H1 (cell line): ENCODE measurements around the gene PRR23E.

Source experiments
- BACH1 ChIP-seq: IDR thresholded peaks from 2 replicates; pipeline ENCODE4 v1.6.1; 2012; ENCODE audit warnings: low read length, improper control_type of control experiment
- CHD2 ChIP-seq: IDR thresholded peaks from 2 replicates; pipeline ENCODE4 v1.6.1; 2012; ENCODE audit warnings: low read length, improper control_type of control experiment
- EGR1 ChIP-seq: IDR thresholded peaks from 2 replicates; pipeline ENCODE4 v1.6.1; 2011; ENCODE audit warnings: low read depth, low read length, borderline replicate concordance
- FOSL1 ChIP-seq: IDR thresholded peaks from 2 replicates; pipeline ENCODE4 v1.6.1; 2011; ENCODE audit warnings: mild to moderate bottlenecking, low read depth, low read length, moderate library complexity; ENCODE audit not compliant: insufficient read depth
- GTF2F1 ChIP-seq: IDR thresholded peaks from 2 replicates; pipeline ENCODE4 v1.6.1; 2012; ENCODE audit warnings: low read depth, low read length, improper control_type of control experiment, borderline replicate concordance
- JUND ChIP-seq: IDR thresholded peaks from 2 replicates; pipeline ENCODE4 v1.6.1; 2011; ENCODE audit warnings: mild to moderate bottlenecking, improper control_type of control experiment, low read length
- KDM1A ChIP-seq: fragments of 200-600, 300-600 bp; sonication (generic); IDR thresholded peaks from 2 replicates; pipeline ENCODE4 v1.7.1; 2016; ENCODE audit warnings: mild to moderate bottlenecking, low read length, borderline replicate concordance
- POLR2A ChIP-seq, 2 experiments: IDR thresholded peaks; 1 replicate in 1 of 2; 2 replicates in 1 of 2; pipeline ENCODE4 v1.6.1; 2011; ENCODE audit warnings: low read depth in 2 of 2, low read length in 2 of 2, mild to moderate bottlenecking in 2 of 2; ENCODE audit errors: control extremely low read depth in 1 of 2
- POLR2AphosphoS5 ChIP-seq: IDR thresholded peaks from 2 replicates; pipeline ENCODE4 v1.6.1; 2011; ENCODE audit warnings: low read depth, low read length
- RBBP5 ChIP-seq: IDR thresholded peaks from 2 replicates; pipeline ENCODE4 v1.7.1; 2012; ENCODE audit warnings: low read depth, mild to moderate bottlenecking, inconsistent platforms, low read length, moderate library complexity, borderline replicate concordance
- RNF2 ChIP-seq: fragments of 200-900, 300-1000 bp; sonication (generic); IDR thresholded peaks from 2 replicates; pipeline ENCODE4 v1.7.1; 2016; ENCODE audit warnings: borderline replicate concordance, low read depth, mild to moderate bottlenecking, antibody characterized with exemption, low read length; ENCODE audit not compliant: poor library complexity, severe bottlenecking; ENCODE audit errors: missing control alignments
- SP2 ChIP-seq: IDR thresholded peaks from 2 replicates; pipeline ENCODE4 v1.6.1; 2012; ENCODE audit warnings: mild to moderate bottlenecking, low read length, inconsistent platforms
- YY1 ChIP-seq: IDR thresholded peaks from 2 replicates; pipeline ENCODE4 v1.6.1; 2011; ENCODE audit warnings: low read depth, mild to moderate bottlenecking, low read length
- TF ChIP-seq, protein P1 (sequence below), 3 experiments: IDR thresholded peaks; 1 replicate in 2 of 3; 2 replicates in 1 of 3; pipeline versions ENCODE4 v1.5.1 to v1.6.1; 2011; ENCODE audit warnings: low read length in 3 of 3, mild to moderate bottlenecking in 3 of 3, inconsistent platforms in 2 of 3, low read depth in 1 of 3, moderate library complexity in 1 of 3; ENCODE audit not compliant: insufficient read depth in 1 of 3; ENCODE audit errors: control extremely low read depth in 1 of 3

DNA sequence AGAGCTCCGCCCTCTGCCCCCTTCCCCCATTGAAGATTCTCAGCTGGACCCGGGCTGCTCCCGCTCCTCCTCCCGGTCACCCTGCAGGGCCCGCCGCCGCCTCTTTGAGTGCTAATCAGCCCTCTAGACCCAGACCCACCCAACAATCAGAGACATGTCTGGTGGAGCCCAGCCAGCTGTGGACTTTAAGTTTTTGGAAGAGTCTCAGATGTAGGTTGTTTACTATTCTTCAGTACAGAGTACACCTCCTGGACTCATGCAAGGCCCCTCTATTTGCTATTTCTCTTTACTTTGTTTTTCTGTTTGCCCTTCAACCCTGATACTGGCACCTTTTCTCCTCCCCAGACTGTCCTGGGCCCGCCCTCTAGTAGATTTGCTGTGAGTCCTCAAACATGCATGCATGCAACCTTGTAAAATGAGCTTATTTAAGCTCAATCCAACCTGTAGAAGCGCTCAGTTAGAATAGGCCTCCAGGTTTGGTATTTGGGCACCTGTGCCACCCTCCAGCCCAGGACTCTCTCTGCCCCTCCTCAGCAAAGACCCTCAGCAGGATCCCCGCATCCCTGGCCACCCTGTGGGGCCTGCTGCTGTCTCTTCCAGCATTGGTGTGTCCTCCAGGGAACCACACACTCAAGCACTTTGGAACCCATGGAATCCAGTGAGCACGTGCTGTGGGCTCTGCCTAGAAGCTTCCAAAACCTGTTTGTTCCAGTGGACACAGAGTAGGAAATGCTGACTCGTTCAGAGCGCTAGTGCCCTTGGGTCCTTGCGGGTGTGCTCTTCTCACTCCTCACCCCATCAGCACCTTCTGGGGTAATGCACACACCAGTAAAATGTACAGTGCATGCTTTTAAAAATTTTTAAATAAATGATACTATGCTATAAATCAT is 4.6 kb downstream of the PRR23E start:
- no peak for TF ChIP-seq RBBP5
- TF ChIP-seq EGR1: no peak
- TF ChIP-seq GTF2F1: no peak
- no peak for TF ChIP-seq POLR2AphosphoS5
- TF ChIP-seq JUND: no peak
- no peak for TF ChIP-seq SP2
- TF ChIP-seq CHD2: no peak
- TF ChIP-seq, protein P1, sequence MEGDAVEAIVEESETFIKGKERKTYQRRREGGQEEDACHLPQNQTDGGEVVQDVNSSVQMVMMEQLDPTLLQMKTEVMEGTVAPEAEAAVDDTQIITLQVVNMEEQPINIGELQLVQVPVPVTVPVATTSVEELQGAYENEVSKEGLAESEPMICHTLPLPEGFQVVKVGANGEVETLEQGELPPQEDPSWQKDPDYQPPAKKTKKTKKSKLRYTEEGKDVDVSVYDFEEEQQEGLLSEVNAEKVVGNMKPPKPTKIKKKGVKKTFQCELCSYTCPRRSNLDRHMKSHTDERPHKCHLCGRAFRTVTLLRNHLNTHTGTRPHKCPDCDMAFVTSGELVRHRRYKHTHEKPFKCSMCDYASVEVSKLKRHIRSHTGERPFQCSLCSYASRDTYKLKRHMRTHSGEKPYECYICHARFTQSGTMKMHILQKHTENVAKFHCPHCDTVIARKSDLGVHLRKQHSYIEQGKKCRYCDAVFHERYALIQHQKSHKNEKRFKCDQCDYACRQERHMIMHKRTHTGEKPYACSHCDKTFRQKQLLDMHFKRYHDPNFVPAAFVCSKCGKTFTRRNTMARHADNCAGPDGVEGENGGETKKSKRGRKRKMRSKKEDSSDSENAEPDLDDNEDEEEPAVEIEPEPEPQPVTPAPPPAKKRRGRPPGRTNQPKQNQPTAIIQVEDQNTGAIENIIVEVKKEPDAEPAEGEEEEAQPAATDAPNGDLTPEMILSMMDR (IDR thresholded peaks at IDR 0.05; ENCODE audit: control extremely low read depth in 1 of 3, insufficient read depth in 1 of 3, low read depth in 1 of 3, low read length in 3 of 3): no peak
- TF ChIP-seq BACH1: no peak
- TF ChIP-seq YY1: no peak
- TF ChIP-seq POLR2A (IDR thresholded peaks at IDR 0.05; ENCODE audit: control extremely low read depth in 1 of 2, low read depth in 2 of 2, low read length in 2 of 2): no peak
- TF ChIP-seq RNF2: no peak
- no peak for TF ChIP-seq FOSL1
- TF ChIP-seq KDM1A: no peak
